ENCODE data around the gene NLRC5. TPM values are rescaled to one million over a fixed set of nuclear protein-coding genes. Genes with fewer than 3 reads are reported as not detected.

Gene NLRC5
- total and polyA plus RNA-seq, 4 donors = 23.9 to 46.4 (median 31.1) TPM

DNA sequence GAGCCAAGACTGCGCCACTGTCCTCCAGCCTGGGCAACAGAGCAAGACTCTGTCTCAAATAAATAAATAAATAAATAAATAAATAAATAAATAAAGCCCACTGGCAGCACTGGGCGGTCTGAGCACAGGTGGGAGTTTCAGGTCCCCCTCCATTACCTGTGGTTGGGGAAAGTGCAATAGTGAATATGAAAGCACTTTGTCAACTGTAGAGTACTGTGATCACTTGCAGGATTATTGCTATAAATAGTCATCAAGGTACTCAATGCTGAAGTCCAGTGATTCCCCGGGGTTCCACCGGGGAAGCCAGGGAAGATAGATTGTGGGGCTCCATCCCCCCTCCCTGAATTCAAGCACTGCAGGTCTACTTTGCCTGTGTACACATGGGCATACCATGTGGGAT is 60.3 kb downstream of the NLRC5 start:
- Histone ChIP-seq H3K36me3 (ENCODE audit: control insufficient read depth in 4 of 4, insufficient read depth in 4 of 4, low read length in 4 of 4) (peaks cover 0 to 35% (median 0%) of the 10 kb centered on the region in 4 donors), H3K9me3 (ENCODE audit: control insufficient read depth in 4 of 4, insufficient read depth in 3 of 4, low read length in 3 of 4) (no peaks in the 10 kb centered on the region), H3K27ac (ENCODE audit: low read depth in 1 of 2, low read length in 1 of 2) (no peak overlapping the region), H3K4me3 (no peak overlapping the region), H3K27me3 (ENCODE audit: control insufficient read depth in 3 of 3, insufficient read depth in 3 of 3, low read length in 2 of 3) (peaks cover 0 to under 1% (median 0%) of the 10 kb centered on the region in 3 donors), H3K9ac (ENCODE audit: insufficient read depth in 1 of 2, low read length in 2 of 2) (no peak overlapping the region), H3K4me1 (ENCODE audit: control insufficient read depth in 5 of 5, insufficient read depth in 5 of 5, low read length in 5 of 5) (peaks cover 0 to 7% (median 0%) of the 10 kb centered on the region in 5 donors)
- DNase-seq (no peak), ATAC-seq (ENCODE audit: insufficient read depth, low FRiP score) (no peak)
- WGBS, 2 donors = 90 to 91% methylated on average over 4 of the region's 4 CpGs
- TF ChIP-seq CTCF (IDR thresholded peaks at IDR 0.05; ENCODE audit: control extremely low read depth, extremely low read depth) = no peak

GRCh38 chr16:57051696-57052228 is 62.4 kb downstream of the NLRC5 start:
- no peak for DNase-seq
- no peak overlapping the region for H3K27ac ChIP-seq (ENCODE audit: low read depth in 1 of 2, low read length in 1 of 2)

DNA sequence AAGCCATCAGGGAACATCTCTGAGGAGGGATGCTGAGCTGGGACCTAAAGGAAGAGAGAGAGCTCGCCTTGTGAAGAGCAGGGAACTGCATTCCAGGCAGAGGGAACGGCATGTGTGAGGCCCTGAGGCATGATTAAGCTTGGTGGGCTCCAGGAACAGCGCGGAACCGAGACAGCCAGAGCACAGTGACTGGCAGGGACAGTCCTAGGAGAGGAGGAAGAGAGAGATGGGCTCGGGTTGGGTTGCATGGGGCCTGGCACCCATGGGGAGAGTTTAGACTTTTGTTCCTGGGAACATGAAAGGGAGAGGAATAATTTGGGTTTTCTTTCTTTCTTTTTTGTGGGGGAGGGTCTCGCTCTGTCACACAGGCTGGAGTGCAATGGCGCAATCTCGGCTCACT is 63.8 kb downstream of the NLRC5 start:
- WGBS, 2 donors = 91 to 93% methylated on average over 9 of the region's 9 CpGs
- peaks cover 0 to 4% (median 0%) of the 10 kb centered on the region in 3 donors for H3K27me3 ChIP-seq (ENCODE audit: control insufficient read depth in 3 of 3, insufficient read depth in 3 of 3, low read length in 2 of 3)
- DNase-seq (no peak), ATAC-seq (ENCODE audit: insufficient read depth, low FRiP score) (no peak)
- no peak for TF ChIP-seq CTCF (IDR thresholded peaks at IDR 0.05; ENCODE audit: control extremely low read depth, extremely low read depth)
- H3K4me1 ChIP-seq (ENCODE audit: control insufficient read depth in 5 of 5, insufficient read depth in 5 of 5, low read length in 5 of 5) = no peaks in the 10 kb centered on the region
- H3K4me3 ChIP-seq = no peak overlapping the region
- H3K9ac ChIP-seq (ENCODE audit: insufficient read depth in 1 of 2, low read length in 2 of 2) = no peak overlapping the region
- no peaks in the 10 kb centered on the region for H3K9me3 ChIP-seq (ENCODE audit: control insufficient read depth in 4 of 4, insufficient read depth in 3 of 4, low read length in 3 of 4)
- H3K27ac ChIP-seq (ENCODE audit: low read depth in 1 of 2, low read length in 1 of 2) = no peak overlapping the region
- peaks cover 0 to 27% (median 0%) of the 10 kb centered on the region in 4 donors for H3K36me3 ChIP-seq (ENCODE audit: control insufficient read depth in 4 of 4, insufficient read depth in 4 of 4, low read length in 4 of 4)

More at GRCh38 chr16:57051696-57052228, 62.4 kb downstream of the NLRC5 start:
- Histone ChIP-seq H3K36me3 (ENCODE audit: control insufficient read depth in 4 of 4, insufficient read depth in 4 of 4, low read length in 4 of 4) (peaks cover 0 to 38% (median 0%) of the 10 kb centered on the region in 4 donors), H3K9ac (ENCODE audit: insufficient read depth in 1 of 2, low read length in 2 of 2) (no peak overlapping the region), H3K4me1 (ENCODE audit: control insufficient read depth in 5 of 5, insufficient read depth in 5 of 5, low read length in 5 of 5) (no peaks in the 10 kb centered on the region), H3K9me3 (ENCODE audit: control insufficient read depth in 4 of 4, insufficient read depth in 3 of 4, low read length in 3 of 4) (no peaks in the 10 kb centered on the region), H3K4me3 (no peak overlapping the region), H3K27me3 (ENCODE audit: control insufficient read depth in 3 of 3, insufficient read depth in 3 of 3, low read length in 2 of 3) (peaks cover 0 to 4% (median 0%) of the 10 kb centered on the region in 3 donors)
- WGBS, 2 donors = 90 to 93% methylated on average over 11 of the region's 11 CpGs
- no peak for ATAC-seq (ENCODE audit: insufficient read depth, low FRiP score)
- no peak for TF ChIP-seq CTCF (IDR thresholded peaks at IDR 0.05; ENCODE audit: control extremely low read depth, extremely low read depth)

DNA sequence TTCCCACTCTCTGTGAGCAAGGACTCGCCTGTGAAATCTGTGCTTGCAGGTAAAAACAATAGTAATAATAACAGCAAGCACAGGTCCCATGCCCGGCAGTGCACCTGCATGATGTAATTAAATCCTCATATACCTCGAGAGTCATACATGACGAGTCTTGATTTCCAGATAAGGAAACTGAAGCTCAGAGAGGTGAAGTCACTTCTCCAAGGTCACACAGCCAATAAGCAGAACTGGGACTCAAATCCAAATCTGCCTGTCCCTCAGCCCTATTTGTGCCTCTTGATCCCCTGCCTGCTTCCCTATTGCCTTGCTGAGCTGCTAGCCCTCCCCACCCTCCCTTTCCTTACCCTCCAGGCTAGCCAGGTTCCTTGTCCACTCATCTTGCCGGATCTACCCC is 65.0 kb downstream of the NLRC5 start:
- Histone ChIP-seq H3K4me3 (no peak overlapping the region), H3K4me1 (ENCODE audit: control insufficient read depth in 5 of 5, insufficient read depth in 5 of 5, low read length in 5 of 5) (no peaks in the 10 kb centered on the region), H3K27me3 (ENCODE audit: control insufficient read depth in 3 of 3, insufficient read depth in 3 of 3, low read length in 2 of 3) (peaks cover 0 to 4% (median 0%) of the 10 kb centered on the region in 3 donors), H3K27ac (ENCODE audit: low read depth in 1 of 2, low read length in 1 of 2) (no peak overlapping the region), H3K36me3 (ENCODE audit: control insufficient read depth in 4 of 4, insufficient read depth in 4 of 4, low read length in 4 of 4) (peaks cover 0 to 36% (median 0%) of the 10 kb centered on the region in 4 donors), H3K9ac (ENCODE audit: insufficient read depth in 1 of 2, low read length in 2 of 2) (no peak overlapping the region), H3K9me3 (ENCODE audit: control insufficient read depth in 4 of 4, insufficient read depth in 3 of 4, low read length in 3 of 4) (no peaks in the 10 kb centered on the region)
- 83 to 87% methylated on average over 5 of the region's 5 CpGs for WGBS, 2 donors
- ATAC-seq (ENCODE audit: insufficient read depth, low FRiP score) = no peak
- no peak for DNase-seq
- TF ChIP-seq CTCF (IDR thresholded peaks at IDR 0.05; ENCODE audit: control extremely low read depth, extremely low read depth) = no peak

Measured in lung (tissue), 12 donors.